HPDE6-E6E7 (cell line): ENCODE data around the gene PFKFB3.

Source experiments
- DNase-seq: peaks from one replicate; pipeline ENCODE4 v3.0.0; 2011; ENCODE audit warnings: missing footprints; ENCODE audit errors: extremely low spot score

The PFKFB3 gene

DNA sequence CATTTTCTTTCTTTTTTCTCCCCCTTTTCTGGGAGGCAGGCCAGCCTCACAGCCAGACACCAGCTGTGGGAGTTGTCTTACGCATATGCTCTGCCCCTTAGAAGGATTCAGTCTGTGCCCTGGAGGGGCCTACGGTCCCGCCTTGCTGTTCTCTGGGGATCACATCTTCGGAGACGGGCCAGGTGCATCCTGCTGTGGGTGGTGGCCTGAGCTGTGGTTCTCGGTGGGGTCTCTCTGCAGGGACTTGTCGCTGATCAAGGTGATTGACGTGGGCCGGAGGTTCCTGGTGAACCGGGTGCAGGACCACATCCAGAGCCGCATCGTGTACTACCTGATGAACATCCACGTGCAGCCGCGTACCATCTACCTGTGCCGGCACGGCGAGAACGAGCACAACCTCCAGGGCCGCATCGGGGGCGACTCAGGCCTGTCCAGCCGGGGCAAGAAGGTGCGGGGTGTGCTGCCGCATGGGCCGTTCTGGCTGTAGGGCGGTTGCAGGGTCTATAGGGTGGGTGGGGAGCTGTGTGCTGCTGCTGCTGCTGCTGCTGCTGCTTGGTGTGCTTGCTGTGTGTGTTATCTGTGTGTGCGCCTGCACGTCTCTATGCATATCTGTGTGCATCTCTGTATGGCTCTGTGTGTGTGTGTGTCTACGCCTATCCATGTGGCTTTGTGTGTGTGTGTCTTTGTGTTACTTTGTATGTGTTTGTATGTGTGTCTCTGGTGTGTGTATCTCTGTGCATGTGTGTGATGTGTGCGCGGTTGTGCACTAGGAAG, 17.9 kb downstream of the PFKFB3 start:
- no peak for DNase-seq

DNA sequence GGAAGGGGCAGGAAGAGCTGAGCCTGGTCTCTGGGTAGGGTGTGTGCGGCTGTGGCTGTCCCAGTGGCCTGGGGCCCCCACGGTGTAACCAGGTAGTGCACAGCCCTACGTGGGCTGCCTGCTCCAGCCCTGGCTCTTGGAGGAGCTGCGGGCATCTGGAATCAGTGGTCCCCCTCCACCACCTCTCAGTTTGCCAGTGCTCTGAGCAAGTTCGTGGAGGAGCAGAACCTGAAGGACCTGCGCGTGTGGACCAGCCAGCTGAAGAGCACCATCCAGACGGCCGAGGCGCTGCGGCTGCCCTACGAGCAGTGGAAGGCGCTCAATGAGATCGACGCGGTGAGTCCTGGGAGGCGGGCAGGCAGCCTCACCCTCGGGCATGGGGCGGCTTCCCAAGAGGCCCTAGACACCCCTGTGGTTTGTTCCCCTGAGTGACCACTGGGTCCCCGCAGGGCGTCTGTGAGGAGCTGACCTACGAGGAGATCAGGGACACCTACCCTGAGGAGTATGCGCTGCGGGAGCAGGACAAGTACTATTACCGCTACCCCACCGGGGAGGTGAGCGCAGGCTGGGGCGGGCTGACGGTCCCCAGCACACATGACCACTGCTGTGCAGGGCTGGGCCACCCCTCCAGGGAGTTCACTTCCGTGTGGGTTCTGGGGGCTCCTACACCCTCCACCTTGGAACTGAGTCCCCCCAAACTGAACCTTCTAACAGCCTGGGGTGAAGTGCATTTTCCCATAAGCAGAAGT, 18.6 kb downstream of the PFKFB3 start:
- DNase-seq: no peak

DNA sequence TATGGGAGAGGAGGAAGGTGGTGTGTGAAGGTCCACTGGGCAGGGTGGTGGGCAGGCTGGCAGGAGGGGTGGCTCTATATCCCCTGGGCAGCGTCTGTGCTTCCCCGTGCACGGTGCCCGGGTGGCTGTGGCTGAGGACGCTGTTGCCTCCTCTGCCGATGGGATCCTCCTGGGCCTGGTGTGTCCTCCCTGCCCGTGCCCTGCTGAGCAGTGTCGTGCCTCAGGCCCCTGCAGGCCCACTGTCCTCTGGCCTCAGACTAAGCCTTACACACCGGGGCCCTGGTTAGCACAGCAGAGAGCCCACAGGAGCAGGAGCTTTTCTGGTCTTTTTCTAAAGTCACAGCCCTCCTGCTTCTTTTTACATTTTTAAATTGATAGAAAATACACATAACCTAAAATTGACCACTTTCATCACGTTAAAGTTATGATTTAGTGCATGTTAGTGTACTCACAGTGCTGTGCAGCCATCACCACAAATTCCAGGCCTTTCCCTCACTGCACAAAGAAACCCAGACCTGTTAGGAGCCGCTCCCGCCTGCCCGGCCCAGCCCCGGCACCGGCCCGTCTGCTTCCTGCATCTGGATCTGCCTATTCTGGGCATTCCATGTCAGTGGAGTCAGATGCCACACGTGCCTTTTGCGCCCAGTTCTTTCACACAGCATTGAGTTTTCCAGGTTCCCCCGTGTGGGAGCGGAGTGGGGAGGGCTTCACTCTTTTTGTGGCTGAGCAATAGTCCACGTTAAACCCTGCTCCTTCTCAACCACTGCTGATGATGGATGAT, 19.4 kb downstream of the PFKFB3 start:
- no peak for DNase-seq

DNA sequence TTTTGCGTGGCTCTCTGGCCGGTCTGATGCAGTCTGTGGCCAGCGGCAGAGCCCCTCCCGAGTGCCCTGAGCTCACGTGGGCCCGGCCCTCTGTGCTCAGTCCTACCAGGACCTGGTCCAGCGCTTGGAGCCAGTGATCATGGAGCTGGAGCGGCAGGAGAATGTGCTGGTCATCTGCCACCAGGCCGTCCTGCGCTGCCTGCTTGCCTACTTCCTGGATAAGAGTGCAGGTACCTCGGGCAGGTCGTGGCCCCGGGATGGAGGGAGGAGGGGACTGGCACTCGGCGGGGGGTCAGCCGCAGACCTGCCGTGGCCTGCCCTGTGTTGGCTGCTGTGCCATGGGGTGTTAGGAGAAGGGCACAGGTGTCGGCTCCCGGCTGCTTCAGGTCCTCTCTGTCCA, 20.0 kb downstream of the PFKFB3 start:
- no peak for DNase-seq

DNA sequence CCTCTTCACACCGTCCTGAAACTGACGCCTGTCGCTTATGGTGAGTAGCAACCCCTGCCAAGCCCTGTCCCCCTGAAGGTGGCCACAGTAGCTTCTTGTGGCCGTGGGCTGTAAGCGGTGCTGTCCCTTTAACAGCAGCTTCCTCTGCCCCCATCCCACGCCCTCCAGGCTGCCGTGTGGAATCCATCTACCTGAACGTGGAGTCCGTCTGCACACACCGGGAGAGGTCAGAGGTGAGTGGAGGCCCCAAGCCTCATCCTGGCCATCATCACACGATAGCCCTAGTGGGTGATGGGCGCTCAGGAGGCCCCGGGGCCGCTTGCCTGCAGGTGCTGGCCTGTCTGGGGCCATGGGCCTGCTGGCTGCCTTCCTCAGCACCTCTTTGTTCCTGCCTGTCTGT, 21.2 kb downstream of the PFKFB3 start:
- no peak for DNase-seq

DNA sequence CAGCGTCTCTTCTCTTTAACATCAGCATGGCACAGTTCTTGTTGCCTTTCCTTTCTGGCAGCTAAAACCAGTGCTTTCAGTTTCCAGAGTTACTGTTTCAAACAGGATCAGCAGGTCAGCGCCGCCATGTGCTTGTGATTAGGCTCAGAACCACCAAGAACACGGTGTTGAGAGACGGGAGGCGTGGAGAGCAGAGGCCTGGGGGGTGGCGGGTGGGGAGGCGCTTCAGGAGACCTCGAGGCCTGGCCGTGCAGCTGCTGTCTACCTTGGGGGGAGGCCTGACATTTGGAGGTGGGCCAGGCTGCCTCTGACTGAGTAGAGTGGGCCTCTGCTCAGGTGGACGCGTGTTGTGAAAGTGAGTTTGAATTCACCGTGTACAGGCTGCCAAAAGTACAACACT, 22.0 kb downstream of the PFKFB3 start:
- DNase-seq: no peak

DNA sequence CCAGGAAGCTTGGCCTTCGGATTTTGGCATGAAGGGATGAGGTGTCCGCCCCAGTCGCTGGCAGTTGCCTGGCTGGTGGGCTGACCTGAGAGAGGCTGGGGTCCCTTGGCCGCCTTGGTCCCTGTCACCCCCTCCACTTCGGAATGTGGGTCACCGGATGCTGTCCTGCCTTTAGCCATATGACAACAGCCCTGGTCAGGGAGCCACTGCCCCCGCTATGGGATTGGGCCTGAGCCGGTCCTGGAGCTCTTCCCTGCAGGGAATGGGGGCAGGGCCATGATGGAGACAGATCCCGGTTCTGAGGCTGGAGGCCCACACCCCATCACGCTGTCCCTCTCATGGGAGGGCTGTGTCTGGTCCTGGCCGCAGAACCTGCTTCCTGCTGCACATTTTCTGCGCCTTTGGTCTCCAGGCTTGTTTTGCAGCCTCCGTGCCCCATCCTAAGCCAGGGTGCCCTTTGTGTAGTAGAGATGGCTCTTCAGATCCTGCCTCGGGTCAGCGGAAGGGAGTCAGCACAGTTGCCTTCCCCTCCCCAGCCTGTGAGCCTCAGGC, 22.6 kb downstream of the PFKFB3 start:
- no peak for DNase-seq

DNA sequence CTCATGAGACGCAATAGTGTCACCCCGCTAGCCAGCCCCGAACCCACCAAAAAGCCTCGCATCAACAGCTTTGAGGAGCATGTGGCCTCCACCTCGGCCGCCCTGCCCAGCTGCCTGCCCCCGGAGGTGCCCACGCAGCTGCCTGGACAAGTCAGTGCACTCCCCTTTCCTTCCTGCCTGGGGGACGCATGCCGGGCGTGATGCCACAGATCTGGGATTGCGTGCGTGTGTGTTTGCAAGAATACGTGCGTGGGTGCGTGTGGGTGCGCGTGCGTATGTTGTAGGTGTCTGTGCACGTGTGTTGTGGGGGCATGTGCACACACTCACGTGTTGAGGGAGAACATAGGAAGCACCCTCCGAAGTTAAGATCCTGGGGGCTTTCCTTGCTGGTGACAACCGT, 23.5 kb downstream of the PFKFB3 start:
- no peak for DNase-seq

DNA sequence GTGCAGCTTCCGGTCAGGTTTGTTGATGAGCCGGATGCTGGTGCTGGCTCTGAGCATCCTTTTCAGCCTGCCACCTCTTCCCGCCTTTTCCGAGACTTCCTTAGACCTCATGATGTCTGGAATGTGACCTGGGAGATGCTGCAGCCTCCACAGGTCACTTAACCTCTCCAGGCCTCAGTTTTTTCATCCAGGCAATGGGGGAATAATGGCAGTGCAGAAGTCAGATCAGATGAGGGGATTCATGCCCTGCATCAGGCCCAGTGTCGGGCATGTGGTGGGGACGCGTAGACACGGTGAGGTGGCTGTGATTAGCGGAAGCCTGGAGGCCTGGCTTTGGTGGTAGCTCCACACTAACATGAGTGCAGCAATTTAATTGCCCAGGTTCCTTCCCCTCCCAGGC, 24.6 kb downstream of the PFKFB3 start:
- DNase-seq: no peak

DNA sequence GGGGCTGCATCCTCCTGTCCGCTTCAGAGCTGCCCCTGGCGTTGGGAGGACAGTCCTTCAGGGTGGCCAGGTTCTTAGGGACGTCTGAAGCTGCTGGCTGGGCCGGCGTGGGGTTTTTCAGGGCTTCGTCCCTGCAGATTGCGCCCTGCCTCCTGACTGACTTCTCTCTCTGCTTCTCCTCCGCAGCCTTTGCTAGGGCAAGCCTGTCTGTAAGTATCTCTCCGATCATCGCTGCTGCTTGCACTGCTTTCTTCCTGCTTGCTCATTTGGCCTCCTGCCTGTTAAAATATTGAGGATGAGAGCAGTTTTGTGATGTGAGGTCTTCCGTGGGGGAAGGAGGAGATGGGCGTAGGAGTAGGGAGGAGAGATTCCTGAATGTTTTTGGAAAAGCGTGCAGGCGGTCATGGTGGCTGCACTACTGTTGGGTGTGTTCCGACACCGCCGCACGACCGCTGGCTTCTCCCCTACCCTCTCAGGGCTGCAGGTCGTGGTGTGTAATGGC, 25.3 kb downstream of the PFKFB3 start:
- DNase-seq: no peak

DNA sequence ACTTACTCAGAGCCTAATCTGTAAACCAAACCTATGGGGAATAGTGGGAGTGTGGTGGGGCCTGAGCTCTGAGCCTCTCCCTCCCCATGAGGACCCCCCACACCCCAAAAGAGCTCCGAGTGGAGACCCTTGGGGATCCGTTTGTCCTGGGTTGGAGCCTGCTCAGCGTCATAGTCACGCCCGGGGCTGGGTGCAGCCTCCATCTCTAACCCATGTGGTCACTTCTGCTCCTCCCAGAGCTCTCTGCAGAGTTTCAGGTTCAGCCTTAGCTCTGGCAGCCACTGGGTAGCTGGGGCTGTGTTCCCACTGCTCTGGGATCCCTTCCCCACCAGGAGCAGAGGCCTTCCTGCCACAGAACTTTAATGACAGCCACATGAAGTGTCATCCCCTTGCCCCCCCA, 25.9 kb downstream of the PFKFB3 start:
- no peak for DNase-seq

DNA sequence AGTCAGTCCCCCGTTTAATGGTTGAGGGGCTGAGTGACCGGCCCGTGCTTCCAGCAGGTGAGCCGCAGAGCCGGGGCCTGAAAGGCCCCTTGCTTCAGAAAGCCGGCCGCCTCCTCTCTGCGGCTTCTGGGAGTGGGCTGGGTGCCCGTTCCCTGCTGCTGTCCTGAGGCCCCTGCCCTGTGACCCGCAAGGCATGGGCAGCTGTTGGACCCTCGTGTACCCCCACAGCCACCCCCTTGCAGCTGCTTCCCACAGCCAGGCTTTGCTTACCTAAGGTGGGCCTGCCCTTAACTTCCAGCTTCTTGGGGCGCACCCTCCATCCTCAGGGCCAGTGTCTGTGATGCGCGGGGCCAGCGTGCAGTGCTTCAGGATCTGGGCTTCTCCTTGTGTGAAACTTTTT, 26.6 kb downstream of the PFKFB3 start:
- DNase-seq: no peak

DNA sequence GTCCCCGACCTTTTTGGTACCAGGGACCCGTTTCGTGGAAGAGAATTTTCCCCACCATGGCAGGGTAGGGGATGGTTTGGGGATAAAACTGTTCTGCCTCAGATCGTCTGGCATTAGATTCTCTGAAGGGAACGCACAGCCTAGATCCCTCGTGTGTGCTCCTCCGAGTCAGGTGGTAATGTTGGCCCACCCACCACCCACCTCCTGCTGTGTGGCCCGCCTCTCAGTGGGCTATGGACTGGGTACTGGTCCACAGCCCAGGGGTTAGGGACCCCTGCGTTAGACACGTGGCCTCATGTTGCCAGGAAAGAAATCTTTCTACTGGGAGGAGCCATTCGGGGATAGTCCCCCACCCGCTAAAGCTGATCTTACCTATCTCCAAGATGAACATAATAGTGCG, 27.0 kb downstream of the PFKFB3 start:
- no peak for DNase-seq

DNA sequence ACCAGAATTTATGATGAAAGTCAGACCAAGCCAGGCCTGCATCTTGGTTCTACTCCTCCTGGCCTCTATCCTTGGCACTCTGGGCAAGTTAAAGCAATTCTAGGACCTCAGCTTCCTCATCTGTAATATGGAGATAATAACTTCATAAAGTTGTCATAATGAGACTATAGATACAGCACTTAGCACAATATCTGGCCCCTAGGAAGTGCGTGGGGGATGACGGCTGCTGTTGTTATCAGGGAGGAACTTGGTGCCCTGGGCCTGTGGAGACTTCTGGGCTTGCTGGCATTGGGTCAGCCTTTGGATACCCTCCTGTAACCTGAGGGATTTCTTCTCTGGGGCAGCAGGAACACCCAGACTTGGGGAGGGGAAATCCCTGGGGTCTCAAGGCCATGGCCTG, 27.6 kb downstream of the PFKFB3 start:
- DNase-seq: no peak

DNA sequence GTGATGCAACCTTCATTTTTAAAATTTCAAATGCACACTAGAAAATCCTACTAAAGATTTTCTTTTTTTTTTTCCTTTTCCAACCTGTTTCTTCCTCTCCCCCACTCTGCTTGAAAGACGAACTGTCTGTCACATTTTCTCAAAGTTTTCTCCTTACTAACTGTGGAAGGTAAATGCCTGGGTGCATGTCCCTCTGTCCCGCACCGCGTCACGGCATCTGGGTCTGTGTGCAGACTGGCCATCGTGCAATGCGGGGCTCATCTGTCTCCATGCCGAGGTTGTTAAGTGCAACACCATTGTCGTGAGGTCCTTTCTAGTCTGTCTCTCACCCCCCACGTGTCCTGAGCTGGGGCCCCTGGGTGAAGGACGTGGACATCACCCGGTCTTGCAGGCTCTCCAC, 28.4 kb downstream of the PFKFB3 start:
- no peak for DNase-seq

DNA sequence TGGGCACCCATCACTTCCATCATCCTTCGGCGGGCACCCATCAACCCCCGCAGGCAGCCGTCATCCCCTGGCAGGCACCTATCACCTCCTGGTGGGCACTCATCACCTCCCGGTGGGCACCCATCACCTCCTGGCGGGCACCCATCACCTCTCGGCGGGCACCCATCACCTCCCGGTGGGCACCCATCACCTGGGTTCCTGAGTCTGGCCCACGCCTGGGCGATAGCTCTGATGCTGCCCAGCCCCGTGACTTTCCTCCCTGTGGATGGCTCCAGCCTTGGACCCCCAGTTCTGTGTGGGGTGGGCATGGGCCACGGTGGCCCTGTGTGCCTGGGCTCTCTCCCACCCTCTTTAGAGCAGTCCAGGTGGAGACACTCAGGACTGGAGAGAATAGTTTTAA, 29.0 kb downstream of the PFKFB3 start:
- no peak for DNase-seq

DNA sequence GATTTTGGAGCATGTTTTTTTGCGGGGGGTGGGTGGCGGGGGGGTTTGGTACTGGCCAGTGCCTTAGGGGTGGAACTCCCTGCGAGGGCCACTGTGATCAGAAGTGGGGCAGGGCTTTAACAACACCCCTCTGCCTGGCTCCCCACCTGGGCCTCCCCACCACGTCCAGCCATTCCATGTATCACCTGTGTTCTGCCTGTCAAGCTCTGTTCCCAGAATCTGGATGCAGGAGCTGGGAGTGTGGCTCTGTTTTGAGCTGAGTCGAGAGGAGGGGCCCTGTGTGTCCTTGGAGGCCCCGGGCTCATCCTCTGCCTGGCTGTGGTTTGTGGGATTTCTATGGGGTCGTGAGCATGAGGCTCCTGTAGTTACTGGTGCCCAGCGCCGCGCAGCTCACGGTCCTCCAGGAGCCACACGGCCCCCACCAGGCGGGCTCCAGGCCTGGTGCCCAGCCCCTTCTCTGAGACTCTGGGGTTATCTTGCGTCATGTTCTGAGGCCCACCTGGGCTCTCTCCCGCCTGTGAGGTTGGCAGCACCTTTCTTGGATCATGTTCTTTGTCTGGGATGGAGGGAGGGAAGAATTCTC, 29.6 kb downstream of the PFKFB3 start:
- DNase-seq: no peak

DNA sequence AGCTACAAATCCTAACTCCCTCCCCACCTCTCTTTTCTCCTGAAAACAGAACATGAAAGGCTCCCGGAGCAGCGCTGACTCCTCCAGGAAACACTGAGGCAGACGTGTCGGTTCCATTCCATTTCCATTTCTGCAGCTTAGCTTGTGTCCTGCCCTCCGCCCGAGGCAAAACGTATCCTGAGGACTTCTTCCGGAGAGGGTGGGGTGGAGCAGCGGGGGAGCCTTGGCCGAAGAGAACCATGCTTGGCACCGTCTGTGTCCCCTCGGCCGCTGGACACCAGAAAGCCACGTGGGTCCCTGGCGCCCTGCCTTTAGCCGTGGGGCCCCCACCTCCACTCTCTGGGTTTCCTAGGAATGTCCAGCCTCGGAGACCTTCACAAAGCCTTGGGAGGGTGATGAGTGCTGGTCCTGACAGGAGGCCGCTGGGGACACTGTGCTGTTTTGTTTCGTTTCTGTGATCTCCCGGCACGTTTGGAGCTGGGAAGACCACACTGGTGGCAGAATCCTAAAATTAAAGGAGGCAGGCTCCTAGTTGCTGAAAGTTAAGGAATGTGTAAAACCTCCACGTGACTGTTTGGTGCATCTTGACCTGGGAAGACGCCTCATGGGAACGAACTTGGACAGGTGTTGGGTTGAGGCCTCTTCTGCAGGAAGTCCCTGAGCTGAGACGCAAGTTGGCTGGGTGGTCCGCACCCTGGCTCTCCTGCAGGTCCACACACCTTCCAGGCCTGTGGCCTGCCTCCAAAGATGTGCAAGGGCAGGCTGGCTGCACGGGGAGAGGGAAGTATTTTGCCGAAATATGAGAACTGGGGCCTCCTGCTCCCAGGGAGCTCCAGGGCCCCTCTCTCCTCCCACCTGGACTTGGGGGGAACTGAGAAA, 30.4 kb downstream of the PFKFB3 start:
- DNase-seq: no peak

DNA sequence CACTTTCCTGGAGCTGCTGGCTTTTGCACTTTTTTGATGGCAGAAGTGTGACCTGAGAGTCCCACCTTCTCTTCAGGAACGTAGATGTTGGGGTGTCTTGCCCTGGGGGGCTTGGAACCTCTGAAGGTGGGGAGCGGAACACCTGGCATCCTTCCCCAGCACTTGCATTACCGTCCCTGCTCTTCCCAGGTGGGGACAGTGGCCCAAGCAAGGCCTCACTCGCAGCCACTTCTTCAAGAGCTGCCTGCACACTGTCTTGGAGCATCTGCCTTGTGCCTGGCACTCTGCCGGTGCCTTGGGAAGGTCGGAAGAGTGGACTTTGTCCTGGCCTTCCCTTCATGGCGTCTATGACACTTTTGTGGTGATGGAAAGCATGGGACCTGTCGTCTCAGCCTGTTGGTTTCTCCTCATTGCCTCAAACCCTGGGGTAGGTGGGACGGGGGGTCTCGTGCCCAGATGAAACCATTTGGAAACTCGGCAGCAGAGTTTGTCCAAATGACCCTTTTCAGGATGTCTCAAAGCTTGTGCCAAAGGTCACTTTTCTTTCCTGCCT, 31.1 kb downstream of the PFKFB3 start:
- no peak for DNase-seq

DNA sequence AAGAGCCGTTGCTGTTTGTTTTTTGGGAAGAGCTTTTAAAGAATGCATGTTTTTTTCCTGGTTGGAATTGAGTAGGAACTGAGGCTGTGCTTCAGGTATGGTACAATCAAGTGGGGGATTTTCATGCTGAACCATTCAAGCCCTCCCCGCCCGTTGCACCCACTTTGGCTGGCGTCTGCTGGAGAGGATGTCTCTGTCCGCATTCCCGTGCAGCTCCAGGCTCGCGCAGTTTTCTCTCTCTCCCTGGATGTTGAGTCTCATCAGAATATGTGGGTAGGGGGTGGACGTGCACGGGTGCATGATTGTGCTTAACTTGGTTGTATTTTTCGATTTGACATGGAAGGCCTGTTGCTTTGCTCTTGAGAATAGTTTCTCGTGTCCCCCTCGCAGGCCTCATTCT, 31.6 kb downstream of the PFKFB3 start:
- no peak for DNase-seq
